NCI-H345 treated with DMSO at 0.1 percent for 48 hours (cell line): ENCODE measurements around the gene STX16.

Experiments used
- DNase-seq: peaks from one replicate; lab custom pipeline; 2025; ENCODE audit not compliant: unreplicated experiment; lab: John Stamatoyannopoulos, UW

The STX16 gene

DNA sequence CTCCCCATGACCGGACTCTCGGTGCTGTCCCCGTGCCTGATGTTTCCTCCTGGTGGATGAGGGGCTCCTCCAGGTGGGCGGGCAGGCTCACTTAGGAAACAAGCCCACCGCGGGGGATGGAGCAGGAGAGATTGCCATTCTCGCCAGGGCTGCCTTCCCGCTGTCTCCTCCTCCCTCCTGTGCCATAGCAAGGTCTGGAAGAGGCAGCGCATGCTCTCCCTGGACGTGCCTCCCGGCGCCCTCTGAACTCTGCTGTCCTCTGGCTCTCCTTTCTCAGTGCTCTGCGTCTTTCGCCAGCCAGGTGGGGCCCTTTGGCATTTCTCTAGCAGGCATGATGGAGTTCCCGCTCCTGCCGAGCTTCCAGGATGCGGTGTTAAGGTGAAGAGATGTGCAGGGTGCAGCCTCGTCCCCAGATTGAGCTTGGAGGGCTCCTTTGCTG lies 24.1 kb downstream of the STX16 start:
- no peak for DNase-seq

DNA sequence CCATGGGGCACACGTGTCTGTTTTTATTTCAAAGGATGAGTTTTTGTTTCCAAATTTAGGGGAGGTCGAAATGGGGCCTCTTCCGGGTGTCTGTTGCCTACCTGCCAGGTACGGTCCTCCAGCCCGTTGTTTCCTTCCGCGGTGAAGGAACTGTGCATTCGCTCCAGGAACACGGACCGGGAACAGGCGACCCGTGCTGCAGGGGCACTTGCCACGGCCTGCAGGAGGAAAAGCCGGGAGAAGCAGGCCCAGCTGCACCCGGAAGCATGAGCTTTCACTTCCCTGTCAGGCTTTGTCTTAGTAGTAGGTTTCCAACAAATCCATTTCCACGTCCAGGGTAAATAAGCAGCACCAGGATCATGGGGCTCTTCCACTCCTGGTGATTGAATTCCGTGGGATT lies 24.6 kb downstream of the STX16 start:
- no peak for DNase-seq

- no peak for DNase-seq
These were observed 25.1 kb downstream of the STX16 start for GRCh38 chr20:58676161-58676560.

DNA sequence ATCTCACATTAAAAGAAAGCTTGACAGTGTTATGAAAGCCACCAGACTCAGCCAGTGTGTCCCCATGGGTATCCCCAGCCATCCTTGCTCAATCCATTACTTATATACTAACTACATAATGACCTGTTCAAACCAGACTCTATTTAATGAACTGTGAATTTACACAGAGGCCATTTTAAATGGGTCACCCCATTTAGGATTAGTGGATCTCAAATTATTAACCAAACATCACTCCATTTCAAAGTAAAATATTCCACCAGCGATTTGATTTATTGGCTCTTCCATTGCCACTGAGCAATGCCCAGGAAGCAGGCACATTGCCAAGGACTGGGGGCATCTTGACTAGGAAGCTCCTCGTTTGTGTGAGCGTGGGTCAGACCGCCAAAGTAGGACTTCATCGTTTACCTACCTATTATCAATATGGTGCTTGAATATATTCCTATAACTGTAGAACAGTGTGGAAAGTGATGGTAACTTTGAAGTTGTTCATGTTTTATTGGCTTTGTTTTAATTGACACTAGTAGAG lies 26.1 kb downstream of the STX16 start:
- no peak for DNase-seq

DNA sequence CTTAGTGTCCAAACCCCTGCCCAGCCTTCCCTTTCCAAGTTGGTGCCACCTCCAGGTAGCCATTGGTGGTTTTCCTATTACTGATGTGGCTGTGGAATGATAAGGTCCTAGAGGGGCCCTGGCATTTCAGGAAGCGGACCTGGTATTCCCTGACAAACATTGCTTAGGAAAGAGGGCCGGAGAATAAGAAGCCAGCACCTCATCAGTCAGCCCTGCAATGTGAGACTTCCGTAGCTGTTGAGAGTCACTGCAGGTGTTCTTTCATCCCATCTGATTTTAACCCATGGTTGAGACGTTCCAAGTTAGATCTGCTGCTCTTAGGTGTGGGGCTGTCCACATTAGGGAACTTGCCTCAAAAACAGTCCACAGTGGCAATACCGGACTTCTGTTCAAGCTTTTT lies 26.7 kb downstream of the STX16 start:
- no peak for DNase-seq

DNA sequence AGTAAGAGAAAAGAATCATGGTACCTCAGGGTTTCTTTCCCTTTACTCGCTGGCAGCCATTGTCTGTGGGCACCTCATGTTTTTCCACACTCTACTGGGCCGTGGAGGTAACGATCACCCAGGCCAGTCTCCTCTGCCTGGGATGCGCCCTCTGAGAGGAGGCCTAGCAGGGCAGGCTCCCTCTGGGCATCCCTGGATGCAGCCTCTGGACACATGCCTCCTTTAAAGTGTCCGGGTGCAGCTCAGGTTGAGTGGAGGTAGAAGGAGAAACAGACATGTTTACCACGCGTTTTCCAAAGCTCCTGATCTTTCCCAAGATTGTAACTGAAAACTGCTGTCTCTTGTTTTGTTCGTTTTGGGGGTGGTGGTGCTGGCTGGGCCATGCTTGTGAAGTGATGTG lies 27.7 kb downstream of the STX16 start:
- DNase-seq: no peak

- DNase-seq: no peak
These were observed 31.8 kb downstream of the STX16 start for GRCh38 chr20:58682656-58683531.

DNA sequence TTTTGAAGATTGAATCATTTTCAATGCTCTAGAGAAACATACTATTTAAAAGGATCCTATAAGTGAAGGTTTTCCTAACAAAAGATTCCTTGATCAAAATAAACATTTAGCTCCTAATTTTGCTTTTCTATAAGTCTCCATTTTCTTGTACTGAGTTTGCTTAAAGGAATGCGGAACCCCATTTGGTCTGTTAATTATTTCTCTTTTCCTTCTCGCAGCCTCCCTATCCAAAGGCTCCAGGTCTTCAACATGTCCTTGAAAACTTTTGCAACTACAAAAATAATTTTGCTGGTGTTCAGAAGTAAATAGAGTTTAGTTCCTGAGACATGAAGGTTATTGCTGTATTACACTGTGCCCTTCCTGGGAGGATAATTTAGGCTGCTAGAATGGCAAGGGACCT lies 33.2 kb downstream of the STX16 start:
- no peak for DNase-seq

- DNase-seq: no peak
These were observed 34.9 kb downstream of the STX16 start for GRCh38 chr20:58685988-58686387.

GRCh38 chr20:58688414-58688813 lies 37.3 kb downstream of the STX16 start:
- no peak for DNase-seq

DNA sequence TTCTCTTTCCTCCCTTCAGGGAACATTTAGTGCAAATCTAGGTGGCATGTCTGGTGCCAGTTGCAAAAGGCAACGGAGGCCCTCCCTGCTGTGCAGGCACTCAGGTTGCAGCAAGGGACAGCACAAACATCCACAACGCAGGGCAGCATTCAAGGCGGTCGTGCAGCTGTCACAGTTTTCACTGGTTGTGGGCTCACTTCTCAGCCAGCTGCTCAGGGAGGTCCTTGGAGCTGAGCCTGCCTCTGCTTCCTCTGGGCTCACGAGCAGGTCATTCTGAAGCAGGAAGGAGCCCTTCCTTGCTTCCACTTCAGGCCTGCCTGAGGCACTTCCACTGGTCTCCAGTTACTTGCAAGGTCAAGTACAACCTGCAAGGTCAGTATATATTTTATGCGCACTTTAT lies 37.8 kb downstream of the STX16 start:
- DNase-seq: no peak

GRCh38 chr20:58690396-58691135 lies 39.5 kb downstream of the STX16 start:
- no peak for DNase-seq

DNA sequence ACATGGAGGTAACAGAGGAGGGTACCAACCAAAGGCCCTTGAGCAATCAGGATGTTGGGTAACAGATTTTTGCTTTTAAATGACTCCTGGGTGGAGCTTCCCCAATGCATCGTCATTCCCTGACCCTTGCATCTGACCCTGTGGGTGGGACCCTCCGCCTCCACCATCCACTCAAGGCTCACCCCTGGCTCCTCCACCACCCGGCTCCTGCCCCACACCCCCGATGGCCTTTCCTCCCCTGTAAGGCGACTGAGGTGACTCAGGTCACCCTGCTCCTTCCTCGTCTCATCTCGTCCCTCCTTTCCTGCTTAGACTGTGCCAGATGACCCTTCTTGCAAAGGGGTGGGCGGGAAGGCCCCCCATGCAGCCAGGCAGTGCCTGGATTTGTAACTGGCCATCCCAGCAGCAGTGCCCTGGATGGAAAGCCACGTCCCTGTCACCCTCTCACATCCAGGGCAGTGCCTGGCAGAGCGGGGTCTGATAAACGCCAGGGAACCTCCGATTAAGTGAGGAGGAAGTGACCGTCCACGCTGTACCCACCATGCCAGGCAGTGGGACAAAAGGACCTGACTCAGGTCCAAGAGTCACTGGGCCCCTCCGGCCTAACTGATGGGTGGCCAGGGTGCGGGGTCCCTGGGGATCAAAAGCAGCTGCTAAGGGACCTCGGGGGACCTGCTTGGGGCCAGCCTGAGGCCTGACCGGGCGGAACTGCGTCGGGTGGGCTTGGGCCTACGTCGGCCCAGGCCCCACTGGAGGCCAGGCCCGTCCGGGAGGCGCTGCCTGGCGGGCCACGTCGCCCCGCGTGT lies 40.9 kb downstream of the STX16 start:
- no peak for DNase-seq

- DNase-seq: peak; percentile 13
These were observed 41.6 kb downstream of the STX16 start, which contains the start of gene NPEPL1 for GRCh38 chr20:58692579-58693225. Gene NPEPL1, plus strand, starts transcription at chr20:58692800. Its CDS starts 101 bp downstream, at chr20:58692901.

DNA sequence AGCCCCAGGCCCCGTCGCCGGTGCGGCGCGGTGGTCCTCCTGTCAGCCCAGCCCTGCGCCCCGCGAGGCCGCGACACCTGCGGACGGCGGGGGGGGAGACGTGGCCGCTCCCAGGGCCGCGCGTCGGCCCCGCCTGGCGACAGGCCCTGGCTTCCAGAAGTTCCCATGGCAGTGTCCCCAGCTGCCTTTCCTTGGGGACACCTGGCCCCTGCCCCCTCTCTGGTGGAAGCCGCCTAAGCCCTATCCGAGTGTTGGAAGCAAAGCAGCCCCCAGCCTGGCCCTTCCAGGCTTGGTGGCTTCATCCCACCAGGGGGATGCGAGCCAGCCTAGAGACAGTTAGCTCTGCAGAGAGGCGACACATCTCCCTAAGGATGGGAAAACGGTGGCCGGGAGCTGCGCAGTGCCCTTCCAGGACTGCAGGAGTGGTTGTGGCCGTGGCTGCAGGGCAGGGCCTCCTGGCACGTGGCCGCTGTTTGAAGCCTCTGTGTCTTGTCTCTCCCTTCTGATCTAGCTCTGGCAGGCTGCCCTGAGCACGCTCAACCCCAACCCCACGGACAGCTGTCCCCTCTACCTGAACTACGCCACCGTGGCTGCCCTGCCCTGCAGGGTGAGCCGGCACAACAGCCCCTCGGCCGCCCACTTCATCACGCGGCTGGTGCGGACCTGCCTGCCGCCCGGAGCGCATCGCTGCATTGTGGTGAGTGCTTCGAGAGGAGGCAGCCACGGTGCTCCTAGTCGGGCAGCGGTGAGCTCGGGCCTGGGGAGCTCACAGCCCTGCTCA lies 42.3 kb downstream of the STX16 start:
- DNase-seq: no peak

DNA sequence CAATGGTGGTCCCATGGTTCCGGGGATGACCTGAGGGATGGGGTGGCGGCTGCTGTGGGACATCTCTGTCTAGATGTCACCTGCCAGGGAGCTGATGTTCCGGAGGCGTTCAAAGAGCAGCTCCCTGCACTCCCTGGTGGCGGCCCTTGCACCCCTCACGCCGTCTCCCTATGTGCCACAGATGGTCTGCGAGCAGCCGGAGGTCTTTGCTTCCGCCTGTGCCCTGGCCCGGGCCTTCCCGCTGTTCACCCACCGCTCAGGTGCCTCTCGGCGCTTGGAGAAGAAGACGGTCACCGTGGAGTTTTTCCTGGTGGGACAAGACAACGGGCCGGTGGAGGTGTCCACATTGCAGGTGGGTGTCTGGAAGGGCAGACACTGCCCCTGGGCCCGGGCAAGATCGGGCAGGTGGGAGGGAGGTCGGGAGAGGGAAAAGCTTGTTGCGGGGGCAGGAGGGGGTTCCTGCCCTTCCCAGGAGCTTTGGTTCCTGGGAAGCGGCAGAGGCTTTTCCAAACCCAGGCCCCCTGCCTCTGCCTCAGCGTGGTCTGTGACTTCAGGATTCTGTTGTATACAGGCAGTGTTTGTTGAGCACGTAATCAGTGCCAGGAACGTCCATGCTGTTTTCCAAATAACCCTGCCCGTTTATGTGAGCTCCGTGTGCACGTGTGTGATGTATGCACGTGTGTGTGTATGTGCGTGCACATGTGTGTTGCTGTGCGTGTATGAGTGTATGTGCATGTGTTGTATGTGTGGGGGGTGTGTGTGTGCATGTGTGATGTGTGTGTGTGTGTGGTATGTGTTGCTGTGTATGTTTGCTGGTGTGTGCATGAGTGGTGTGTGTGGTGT lies 43.4 kb downstream of the STX16 start:
- no peak for DNase-seq

- no peak for DNase-seq
These were observed 44.1 kb downstream of the STX16 start for GRCh38 chr20:58695084-58695722.

DNA sequence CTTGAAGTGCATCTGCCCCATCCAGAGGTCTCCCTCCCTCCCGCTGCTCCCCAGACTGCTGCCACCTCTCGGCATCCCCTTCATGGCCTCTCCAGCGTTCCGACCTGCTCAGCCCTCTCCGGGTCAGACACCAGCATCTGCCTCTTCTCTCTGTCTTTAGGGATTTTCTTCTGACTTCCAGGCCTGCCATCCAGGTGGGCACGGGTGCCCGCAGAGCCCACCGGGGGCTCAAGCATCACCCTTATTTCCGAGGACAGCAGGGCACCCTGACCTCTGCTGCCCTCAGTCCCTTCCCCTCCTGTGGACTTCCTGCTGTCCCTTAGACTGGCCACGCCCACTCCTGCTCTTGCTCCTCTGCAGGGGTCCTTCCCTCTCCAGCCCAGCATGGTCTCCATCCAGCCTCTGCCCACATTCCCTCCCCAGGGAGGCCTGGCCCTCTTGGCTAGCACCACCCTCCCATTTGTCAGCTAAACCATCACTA lies 44.9 kb downstream of the STX16 start:
- no peak for DNase-seq
